Neural cell (in vitro differentiated cells): ENCODE data around the gene RNF7. TPM values are rescaled to one million over a fixed set of nuclear protein-coding genes. Genes with fewer than 3 reads are reported as not detected.

Source experiments
- H2AFZ ChIP-seq: fragments of 200-600, 300-800 bp; sonication (generic), shearing (Covaris generic); 2 replicates; pipeline ENCODE4 v1.6.0; 2014; ENCODE audit warnings: low read depth, mild to moderate bottlenecking, antibody characterized with exemption, low read length, moderate library complexity
- H3F3A ChIP-seq: fragments of 200-600 bp; shearing (Covaris generic); 2 replicates; pipeline ENCODE4 v1.6.1; 2016; ENCODE audit warnings: mild to moderate bottlenecking, moderate library complexity, mixed read lengths, antibody characterized with exemption, low read length; ENCODE audit not compliant: insufficient read depth, poor library complexity, severe bottlenecking
- H3K27ac ChIP-seq: fragments of 200-600, 300-800 bp; sonication (generic), shearing (Covaris generic); 2 replicates; pipeline ENCODE4 v1.5.1; 2014; ENCODE audit warnings: mild to moderate bottlenecking, low read length, moderate library complexity
- H3K27me3 ChIP-seq: fragments of 300-800, 200-600 bp; sonication (generic), shearing (Covaris generic); 2 replicates; pipeline ENCODE4 v1.6.0; 2014; ENCODE audit warnings: mild to moderate bottlenecking, low read depth, low read length, moderate library complexity; ENCODE audit not compliant: insufficient read depth
- H3K36me3 ChIP-seq: fragments of 300-800, 200-600 bp; sonication (generic), shearing (Covaris generic); 2 replicates; pipeline ENCODE4 v1.5.1; 2014; ENCODE audit warnings: mild to moderate bottlenecking, antibody characterized with exemption, low read length, moderate library complexity; ENCODE audit not compliant: insufficient read depth
- H3K4me2 ChIP-seq: fragments of 300-800, 200-600 bp; sonication (generic), shearing (Covaris generic); 2 replicates; pipeline ENCODE4 v1.6.0; 2014; ENCODE audit warnings: mild to moderate bottlenecking, low read length
- H3K4me3 ChIP-seq: fragments of 300-800, 200-600 bp; sonication (generic), shearing (Covaris generic); 2 replicates; pipeline ENCODE4 v1.5.1; 2014; ENCODE audit warnings: mild to moderate bottlenecking, low read length, moderate library complexity
- H3K79me2 ChIP-seq: fragments of 200-600 bp; shearing (Covaris generic); replicated peaks from 2 replicates; pipeline ENCODE4 v1.6.0; 2014; ENCODE audit warnings: mild to moderate bottlenecking, low read length, moderate library complexity; ENCODE audit not compliant: insufficient read depth
- H3K9ac ChIP-seq: fragments of 300-800, 200-600 bp; sonication (generic), shearing (Covaris generic); 2 replicates; pipeline ENCODE4 v1.6.1; 2016; ENCODE audit warnings: mild to moderate bottlenecking, low read length, mixed read lengths
- H3K9me2 ChIP-seq: fragments of 200-600 bp; shearing (Covaris generic); 2 replicates; pipeline ENCODE4 v1.6.1; 2016; ENCODE audit warnings: mild to moderate bottlenecking, low read length, mixed read lengths; ENCODE audit not compliant: insufficient read depth
- H3K9me3 ChIP-seq: fragments of 200-600, 300-800 bp; sonication (generic), shearing (Covaris generic); 2 replicates; pipeline ENCODE4 v1.6.1; 2016; ENCODE audit warnings: mild to moderate bottlenecking, mixed run types, low read length, moderate library complexity, mixed read lengths
- H4K20me1 ChIP-seq: fragments of 200-600 bp; shearing (Covaris generic); 2 replicates; pipeline ENCODE4 v1.6.1; 2016; ENCODE audit warnings: mild to moderate bottlenecking, mixed run types; ENCODE audit not compliant: insufficient read depth
- CTCF ChIP-seq: fragments of 450-650 bp; IDR thresholded peaks from 2 replicates; pipeline ENCODE4 v1.5.1; 2014; ENCODE audit warnings: antibody characterized with exemption, mild to moderate bottlenecking, moderate library complexity; ENCODE audit not compliant: poor library complexity, severe bottlenecking
- EP300 ChIP-seq: fragments of 450-650 bp; conservative IDR thresholded peaks from 2 replicates; pipeline ENCODE4 v1.6.1; 2014; ENCODE audit warnings: antibody characterized with exemption, mild to moderate bottlenecking, moderate library complexity; ENCODE audit not compliant: poor library complexity, severe bottlenecking
- EZH2 ChIP-seq: fragments of 200-600, 300-800 bp; shearing (Covaris generic), sonication (generic); IDR thresholded peaks from 2 replicates; pipeline ENCODE4 v1.6.1; 2014; ENCODE audit warnings: antibody characterized with exemption, low read length, borderline replicate concordance, mild to moderate bottlenecking; ENCODE audit not compliant: insufficient read depth, poor library complexity, severe bottlenecking
- MXI1 ChIP-seq: fragments of 450-650 bp; conservative IDR thresholded peaks from 2 replicates; pipeline ENCODE4 v1.6.1; 2014; ENCODE audit warnings: antibody characterized with exemption, mild to moderate bottlenecking; ENCODE audit not compliant: poor library complexity, severe bottlenecking
- POLR2AphosphoS5 ChIP-seq: IDR thresholded peaks from 2 replicates; pipeline ENCODE4 v1.6.1; 2012
- RAD21 ChIP-seq: fragments of 450-650 bp; conservative IDR thresholded peaks from 2 replicates; pipeline ENCODE4 v1.6.1; 2014; ENCODE audit warnings: antibody characterized with exemption, mild to moderate bottlenecking, moderate library complexity
- REST ChIP-seq: IDR thresholded peaks from 2 replicates; pipeline ENCODE4 v1.6.1; 2012; ENCODE audit warnings: borderline replicate concordance
- SMC3 ChIP-seq: fragments of 450-650 bp; conservative IDR thresholded peaks from 2 replicates; pipeline ENCODE4 v1.6.1; 2014; ENCODE audit warnings: antibody characterized with exemption, mild to moderate bottlenecking, moderate library complexity; ENCODE audit not compliant: poor library complexity
- TAF1 ChIP-seq: IDR thresholded peaks from 2 replicates; pipeline ENCODE4 v1.6.1; 2012; ENCODE audit warnings: low read depth
- polyA plus RNA-seq: library from polyadenylated mRNA; depleted of rRNA; stranded (reverse); fragments of >200 nt; gene quantifications from 2 replicates; pipeline ENCODE4 v1.2.3, GENCODE V29; 2014

RNF7 gene
- polyA plus RNA-seq, 1 donor from 2014 or later, result 170 TPM

DNA sequence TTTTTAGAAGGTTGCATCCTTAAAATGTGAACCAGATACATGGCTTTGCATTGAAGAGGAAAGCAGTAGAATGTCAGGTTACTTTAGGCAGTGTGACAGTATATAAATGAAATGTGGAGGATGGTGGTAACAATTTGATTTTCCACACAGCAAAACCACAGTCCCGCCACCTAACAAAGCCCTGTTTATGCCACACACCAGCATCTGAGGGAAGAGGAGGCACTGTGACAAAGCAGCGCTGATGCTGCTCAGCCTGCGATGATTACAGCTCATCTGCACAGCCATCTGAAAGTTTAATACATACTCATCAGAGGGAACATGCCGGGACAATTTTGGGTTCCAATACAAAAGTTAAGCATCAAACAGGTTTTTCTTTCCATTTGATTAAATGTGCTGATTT lies 8.9 kb downstream of the RNF7 start:
- H3K9me3 ChIP-seq, result no peaks in the 10 kb centered on the region
- H4K20me1 ChIP-seq, result no peaks in the 10 kb centered on the region
- no peaks in the 10 kb centered on the region for H3F3A ChIP-seq
- no peak overlapping the region for H3K4me3 ChIP-seq
- no peaks in the 10 kb centered on the region for H3K27me3 ChIP-seq
- H3K4me2 ChIP-seq, result no peak overlapping the region
- peaks cover 21% of the 10 kb centered on the region for H3K79me2 ChIP-seq
- H2AFZ ChIP-seq, result no peak overlapping the region
- peaks cover 4% of the 10 kb centered on the region for H3K36me3 ChIP-seq
- no peak overlapping the region for H3K9ac ChIP-seq
- H3K9me2 ChIP-seq, result no peaks in the 10 kb centered on the region
- no peak overlapping the region for H3K27ac ChIP-seq
- no peak for TF ChIP-seq TAF1
- TF ChIP-seq POLR2AphosphoS5, result no peak
- TF ChIP-seq MXI1, result no peak
- TF ChIP-seq CTCF, result no peak
- no peak for TF ChIP-seq REST
- TF ChIP-seq RAD21, result no peak
- TF ChIP-seq EP300, result no peak
- no peak for TF ChIP-seq EZH2
- TF ChIP-seq SMC3, result no peak

DNA sequence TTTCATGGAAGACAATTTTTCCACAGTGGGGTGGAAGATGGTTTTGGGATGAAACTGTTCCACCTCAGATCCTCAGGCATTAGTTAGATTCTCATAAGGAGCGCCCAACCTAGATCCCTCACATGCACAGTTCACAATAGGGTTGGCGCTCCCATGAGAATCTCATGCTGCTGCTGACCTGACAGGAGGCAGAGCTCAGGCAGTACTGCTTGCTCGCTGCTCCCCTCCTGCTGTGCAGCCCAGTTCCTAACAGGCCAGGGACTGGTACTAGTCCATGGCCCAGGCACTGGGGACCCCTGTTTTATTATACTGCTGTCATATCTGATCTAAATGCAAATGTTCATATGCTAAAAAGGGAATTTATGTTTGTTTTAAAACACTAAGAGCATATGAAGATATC lies 15.3 kb downstream of the RNF7 start:
- H2AFZ ChIP-seq, result no peak overlapping the region
- no peaks in the 10 kb centered on the region for H4K20me1 ChIP-seq
- H3K27ac ChIP-seq, result no peak overlapping the region
- no peaks in the 10 kb centered on the region for H3K9me3 ChIP-seq
- no peak overlapping the region for H3K4me2 ChIP-seq
- H3K9ac ChIP-seq, result no peak overlapping the region
- no peaks in the 10 kb centered on the region for H3K27me3 ChIP-seq
- no peaks in the 10 kb centered on the region for H3F3A ChIP-seq
- TF ChIP-seq EZH2 (no peak), MXI1 (no peak), TAF1 (no peak), REST (no peak), EP300 (no peak), RAD21 (no peak), CTCF (no peak), SMC3 (no peak), POLR2AphosphoS5 (no peak)
- H3K9me2 ChIP-seq, result no peaks in the 10 kb centered on the region
- H3K4me3 ChIP-seq, result no peak overlapping the region
- peaks cover 4% of the 10 kb centered on the region for H3K36me3 ChIP-seq
- no peaks in the 10 kb centered on the region for H3K79me2 ChIP-seq
